HG02884 (cell line): ENCODE data around the gene C20orf144.
"Not testable (repeated sequence)": the region's sequence is repeated elsewhere in the genome, so short reads cannot be mapped to it uniquely, and the experiment has no call there.

Experiments
- ATAC-seq: cut with Tn5 transposase; IDR thresholded peaks from one replicate; pipeline ENCODE4 v1.9.1; 2021; ENCODE audit warnings: mild to moderate bottlenecking, moderate library complexity; ENCODE audit not compliant: unreplicated experiment

The C20orf144 gene

DNA sequence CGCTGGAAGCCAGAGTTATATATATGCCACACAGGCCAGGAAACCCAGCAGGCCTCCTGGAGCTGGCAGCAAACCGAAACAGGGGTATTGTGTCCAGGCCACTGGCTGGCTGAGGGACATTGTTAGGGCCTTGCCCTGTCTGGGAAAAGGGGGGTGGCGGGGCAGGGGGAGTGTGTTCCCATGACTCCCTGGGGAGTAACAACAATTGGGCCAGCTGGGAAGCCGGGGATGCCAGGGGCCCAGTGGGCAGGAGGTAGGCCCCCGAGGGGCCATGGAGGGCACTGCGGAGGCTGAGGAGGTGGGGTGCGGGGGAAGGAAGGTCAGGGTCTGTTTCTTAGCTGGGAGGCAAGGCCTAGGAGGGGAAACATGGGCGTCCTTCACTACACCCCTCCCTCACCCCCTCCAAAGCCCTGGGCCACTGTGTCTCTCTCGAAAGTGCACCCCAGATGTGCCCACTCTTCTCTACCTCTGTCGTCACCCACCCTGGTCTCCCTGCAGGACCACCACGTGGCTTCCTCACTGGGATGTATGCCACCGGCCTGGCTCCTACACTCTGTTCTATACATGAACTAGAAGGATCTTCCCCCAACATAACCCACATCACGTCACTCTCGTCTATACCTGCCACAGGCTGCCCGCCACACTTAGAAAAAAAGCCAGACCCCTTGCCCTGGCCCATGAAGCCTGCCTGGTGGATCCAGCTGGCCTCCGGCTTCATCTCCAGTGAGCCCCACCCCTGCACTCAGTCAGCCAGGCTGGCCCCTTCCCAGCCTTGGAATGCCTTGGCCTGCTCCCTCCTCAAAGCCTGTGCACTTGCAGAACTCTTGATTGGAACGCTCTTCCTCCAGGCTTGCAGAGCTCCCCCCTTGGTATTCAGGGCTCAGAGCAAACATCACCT, 31.9 kb downstream of the C20orf144 start:
- ATAC-seq, result no peak

DNA sequence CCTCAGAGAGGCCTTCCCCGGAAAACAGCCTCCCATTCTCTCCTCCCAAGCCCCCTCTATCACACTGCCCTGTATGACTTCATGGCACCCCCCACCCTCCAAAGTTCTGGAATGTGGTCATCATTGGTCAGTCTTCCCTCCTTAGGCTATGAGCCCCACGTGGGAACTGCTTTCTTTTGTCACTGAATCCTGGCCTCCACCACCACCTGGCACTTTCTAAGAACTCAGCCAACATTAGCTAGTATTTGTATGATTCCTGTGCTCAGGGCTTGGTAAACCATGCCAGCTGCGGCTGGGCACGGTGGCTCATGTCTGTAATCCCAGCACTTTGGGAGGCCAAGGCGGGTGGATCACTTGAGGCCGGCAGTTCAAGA, 32.5 kb downstream of the C20orf144 start:
- no peak for ATAC-seq

DNA sequence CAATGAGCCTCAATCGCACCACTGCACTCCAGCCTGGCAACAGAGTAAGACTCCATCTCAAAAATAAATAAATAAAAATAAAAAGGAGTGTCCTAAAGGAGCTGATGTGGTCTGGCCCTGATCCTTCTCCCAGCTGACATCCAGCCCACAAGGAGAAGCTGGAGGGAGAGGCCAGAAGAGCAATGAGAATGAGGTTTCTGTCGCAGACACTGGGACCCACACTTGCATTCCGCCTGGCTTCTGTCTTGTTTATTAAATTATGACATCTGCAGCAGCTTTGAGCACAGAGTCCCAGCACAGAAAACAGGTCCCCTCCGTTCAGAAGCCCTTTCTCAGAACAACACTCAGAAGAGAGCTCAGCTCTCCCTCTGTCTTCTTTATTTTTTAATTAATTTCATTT, 34.3 kb downstream of the C20orf144 start:
- no peak for ATAC-seq

DNA sequence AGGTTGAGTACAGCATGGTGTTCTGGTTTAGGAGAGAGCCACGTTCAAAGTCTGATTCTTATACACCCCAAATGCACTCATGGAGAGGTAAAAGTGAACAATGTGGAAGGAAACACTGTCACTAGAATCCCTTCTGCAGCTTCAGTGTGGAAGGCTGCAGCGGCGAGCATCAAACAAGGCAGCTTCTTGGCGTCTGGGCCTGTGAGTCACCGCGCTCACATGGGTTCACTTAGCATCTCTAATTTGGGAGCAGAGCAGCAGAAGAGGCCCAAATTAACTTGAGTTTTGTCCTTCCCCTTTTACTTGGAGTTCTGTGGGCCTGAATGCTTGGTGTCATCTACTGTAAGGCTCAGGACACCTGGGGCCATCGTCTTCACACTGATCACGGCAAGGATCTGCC, 35.0 kb downstream of the C20orf144 start:
- ATAC-seq, result no peak

GRCh38 chr20:33698966-33699365, 36.8 kb downstream of the C20orf144 start:
- ATAC-seq, result not testable (repeated sequence)

DNA sequence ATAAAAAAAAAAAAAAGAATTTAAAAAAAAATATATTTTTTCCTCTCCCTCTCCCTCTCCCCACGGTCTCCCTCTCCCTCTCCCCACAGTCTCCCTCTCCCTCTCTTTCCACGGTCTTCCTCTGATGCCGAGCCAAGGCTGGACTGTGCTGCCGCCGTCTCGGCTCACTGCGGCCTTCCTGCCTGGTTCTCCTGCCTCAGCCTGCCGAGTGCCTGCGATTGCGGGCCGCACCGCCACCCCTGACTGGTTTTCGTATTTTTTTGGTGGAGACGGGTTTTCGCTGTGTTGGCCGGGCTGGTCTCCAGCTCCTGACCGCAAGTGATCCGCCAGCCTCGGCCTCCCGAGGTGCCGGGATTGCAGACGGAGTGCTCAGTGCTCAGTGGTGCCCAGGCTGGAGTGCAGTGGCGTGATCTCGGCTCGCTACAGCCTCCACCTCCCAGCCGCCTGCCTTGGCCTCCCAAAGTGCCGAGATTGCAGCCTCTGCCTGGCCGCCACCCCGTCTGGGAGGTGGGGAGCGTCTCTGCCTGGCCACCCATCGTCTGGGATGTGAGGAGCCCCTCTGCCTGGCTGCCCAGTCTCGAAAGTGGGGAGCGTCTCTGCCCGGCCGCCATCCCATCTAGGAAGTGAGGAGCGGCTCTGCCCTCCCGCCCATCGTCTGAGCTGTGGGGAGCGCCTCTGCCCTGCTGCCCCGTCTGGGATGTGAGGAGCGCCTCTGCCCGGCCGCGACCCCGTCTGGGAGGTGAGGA, 38.7 kb downstream of the C20orf144 start:
- ATAC-seq, result not testable (repeated sequence)

DNA sequence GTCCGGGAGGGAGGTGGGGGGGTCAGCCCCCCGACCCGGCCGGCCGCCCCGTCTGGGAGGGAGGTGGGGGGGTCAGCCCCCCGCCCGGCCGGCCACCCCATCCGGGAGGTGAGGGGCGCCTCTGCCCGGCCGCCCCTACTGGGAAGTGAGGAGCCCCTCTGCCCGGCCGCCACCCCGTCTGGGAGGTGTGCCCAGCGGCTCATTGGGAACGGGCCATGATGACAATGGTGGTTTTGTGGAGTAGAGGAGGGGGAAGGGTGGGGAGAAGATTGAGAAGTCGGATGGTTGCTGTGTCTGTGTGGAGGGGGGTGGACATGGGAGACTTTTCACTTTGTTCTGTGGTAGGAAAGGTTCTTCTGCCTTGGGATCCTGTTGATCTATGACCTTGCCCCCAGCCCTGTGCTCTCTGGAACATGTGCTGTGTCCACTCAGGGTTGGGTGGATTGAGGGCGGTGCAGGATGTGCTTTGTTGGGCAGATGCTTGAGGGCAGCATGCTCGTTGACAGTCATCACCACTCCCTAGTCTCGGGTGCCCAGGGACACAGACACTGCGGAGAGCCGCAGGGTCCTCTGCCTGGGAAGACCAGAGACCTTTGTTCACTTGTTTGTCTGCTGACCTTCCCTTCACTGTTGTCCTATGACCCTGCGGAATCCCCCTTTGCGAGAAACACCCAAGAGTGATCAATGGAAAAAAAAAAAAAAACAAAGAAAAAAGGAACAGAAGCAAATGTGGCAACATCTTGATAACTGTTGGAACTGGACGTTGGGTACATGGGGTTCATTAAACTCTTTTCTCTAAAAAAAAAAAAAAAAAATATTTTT, 39.7 kb downstream of the C20orf144 start:
- ATAC-seq, result no peak

DNA sequence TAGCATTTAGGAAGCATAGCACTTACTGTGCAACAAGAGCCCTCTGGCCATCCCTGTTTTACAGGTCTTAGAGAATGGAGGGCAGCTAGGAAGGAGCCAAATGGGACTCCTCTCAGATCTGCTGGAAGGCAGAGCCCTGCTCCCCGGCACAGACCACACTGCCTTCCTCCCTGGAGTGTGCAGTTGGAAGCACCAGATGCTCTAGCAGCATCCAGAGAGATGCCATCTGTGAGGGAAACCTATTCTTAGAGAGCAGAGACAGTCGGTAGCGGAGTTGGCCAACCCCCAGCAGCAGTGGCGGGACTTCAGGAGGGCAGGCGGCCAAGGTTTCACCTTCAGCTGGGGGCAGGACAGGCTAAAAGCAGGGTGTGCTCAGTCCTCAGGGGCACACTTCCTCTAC, 40.7 kb downstream of the C20orf144 start:
- ATAC-seq, result no peak

- ATAC-seq, result no peak
These were observed 41.5 kb downstream of the C20orf144 start for GRCh38 chr20:33703498-33704137.

GRCh38 chr20:33704197-33704924, 42.2 kb downstream of the C20orf144 start:
- ATAC-seq, result no peak

DNA sequence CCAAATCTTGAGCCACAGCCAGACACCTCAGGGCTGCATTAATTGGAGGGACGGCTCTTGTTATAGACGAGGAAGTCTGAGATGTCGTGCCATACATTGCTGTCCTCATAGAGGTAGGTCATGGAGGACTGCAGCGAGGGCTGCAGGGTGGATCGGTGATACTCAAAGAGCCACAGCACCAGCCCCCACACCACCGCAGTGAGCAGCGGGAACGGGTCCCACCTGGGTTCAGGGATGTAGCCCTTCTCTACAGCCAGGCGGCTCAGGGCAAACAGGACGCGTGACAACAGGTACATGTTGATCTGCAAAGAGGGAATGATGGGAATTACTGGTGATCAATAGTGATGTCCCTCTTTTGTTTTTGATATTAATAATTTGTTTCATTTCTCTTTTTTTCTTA, 45.5 kb downstream of the C20orf144 start:
- ATAC-seq, result no peak

DNA sequence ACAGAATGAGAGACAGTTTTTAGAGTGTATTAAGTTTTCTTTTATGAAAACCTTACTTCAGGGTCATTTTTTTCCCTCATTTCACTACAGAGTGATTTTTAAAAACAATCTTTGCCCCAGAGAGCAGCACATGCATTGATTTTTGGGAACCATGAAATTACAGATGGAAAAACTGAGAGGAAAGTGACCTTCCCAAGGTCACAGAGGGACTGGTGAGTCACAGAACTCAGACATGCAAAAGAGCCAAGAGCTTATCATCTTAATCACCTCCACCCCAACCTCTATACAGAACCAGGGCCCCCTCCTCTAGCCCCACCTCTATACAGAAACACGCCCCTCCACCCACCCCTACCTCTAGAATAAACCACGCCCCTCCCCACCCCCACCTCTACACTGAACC, 47.3 kb downstream of the C20orf144 start:
- ATAC-seq, result no peak

DNA sequence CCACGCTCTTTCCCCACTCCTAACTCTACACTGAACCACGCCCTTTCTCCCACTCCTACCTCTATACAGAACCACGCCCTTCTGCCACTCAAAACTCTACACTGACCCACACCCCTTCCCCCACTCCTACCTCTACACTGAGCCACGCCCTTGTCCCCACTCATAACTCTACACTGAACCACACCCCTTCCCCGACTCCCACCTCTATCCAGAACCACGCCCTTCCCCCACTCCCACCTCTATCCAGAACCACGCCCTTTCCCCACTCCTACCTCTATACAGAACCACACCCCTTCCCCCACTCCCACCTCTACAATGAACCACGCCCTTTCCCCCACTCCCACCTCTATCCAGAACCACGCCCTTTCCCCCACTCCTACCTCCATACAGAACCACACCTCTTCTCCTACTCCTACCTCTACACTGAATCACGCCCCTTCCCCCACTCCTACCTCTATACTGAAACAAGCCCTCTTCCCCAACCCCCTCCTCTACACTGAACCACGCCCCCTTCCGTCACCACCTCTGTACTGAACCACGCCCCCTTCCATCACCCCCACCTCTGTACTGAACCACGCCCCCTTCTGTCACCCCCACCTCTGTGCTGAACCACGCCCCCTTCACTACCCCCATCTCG, 47.9 kb downstream of the C20orf144 start:
- ATAC-seq, result no peak

DNA sequence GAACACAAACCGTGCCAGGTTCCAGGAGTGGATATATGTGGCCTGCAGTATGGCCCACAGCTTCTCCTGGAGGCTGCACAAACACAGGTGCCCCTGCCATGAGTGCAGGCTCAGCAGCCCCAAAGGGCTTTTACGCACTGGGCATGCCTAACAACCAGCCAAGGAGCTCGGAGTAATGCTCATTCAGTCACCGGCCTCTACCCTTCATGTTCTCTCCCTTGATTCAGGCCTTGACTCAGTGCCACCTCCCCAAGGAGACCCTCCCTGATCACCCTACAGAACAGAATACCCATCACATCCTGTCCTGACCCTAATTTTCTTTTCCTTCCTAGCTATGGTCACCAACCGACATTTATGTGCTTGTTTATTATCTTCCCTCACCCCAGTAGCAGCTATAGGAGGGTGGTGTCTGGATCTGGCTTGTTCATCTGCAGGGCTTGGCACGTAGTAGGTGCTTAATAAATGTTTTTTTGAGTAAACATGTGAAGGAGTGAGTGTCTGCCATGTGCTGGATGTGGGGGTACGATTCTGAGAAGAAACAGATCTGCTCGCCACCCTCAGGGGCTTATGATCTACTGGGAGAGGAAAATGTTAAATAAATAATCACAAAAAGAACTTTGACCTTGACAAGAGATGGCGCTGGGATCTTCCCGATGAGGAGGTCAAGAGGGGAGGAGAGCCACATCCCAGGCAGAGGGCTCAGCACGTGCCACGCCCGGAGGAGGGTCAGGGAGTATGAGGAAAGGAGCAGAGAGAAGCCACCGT, 48.7 kb downstream of the C20orf144 start:
- no peak for ATAC-seq

DNA sequence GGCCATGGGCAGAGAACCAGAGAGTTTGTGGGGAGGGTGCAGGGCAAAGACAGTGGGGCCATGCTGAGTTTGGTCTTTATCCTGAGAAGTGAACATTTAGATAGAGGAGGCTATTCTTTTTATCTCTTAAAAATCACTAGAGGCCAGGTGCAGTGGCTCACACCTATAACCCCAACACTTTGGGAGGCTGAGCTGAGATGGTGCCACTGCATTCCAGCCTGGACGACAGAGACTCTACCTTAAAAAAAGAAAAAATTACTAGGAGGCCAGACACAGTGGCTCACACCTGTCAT, 49.3 kb downstream of the C20orf144 start:
- no peak for ATAC-seq
